NCI-H460 (cell line): ENCODE measurements around the gene CACNA2D3. TPM values are rescaled to one million over a fixed set of nuclear protein-coding genes. Genes with fewer than 3 reads are reported as not detected.
A peak's percentile ranks its signal among the peaks of the same experiment; 100 is the strongest.

ENCODE experiments used
- DNase-seq: peaks from one replicate; pipeline ENCODE4 v3.0.0-alpha.2; 2016; ENCODE audit warnings: low read depth; ENCODE audit errors: extremely low read depth
- total RNA-seq: library from RNA; depleted of rRNA; stranded (reverse); fragments of >200 nt; shearing (Covaris generic); gene quantifications from 2 replicates; pipeline ENCODE4 v1.2.3, GENCODE V29; 2014

CACNA2D3 gene
- total RNA-seq, 1 experiment from 2014 or later = 10.8 TPM

GRCh38 chr3:54550221-54550977 is 428.0 kb downstream of the CACNA2D3 start:
- no peak for DNase-seq

DNA sequence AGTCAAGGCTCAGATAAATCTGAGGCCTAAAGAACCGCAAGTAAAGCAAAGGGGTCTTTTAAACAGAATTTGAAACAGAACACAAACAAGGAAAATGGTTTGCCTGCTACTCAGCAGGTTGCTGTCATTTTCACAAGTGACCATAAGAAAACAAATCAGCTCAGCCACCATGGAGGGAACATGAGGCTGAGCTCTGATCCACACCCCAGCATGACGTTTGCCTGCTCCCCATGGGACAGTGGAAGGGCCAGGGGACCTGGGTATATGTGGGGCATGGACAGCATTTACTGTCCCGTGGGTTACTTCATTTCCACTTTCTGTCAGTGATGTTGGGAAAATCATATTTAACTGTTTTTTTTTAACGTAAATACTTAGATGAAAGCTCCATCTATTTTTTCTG is 434.3 kb downstream of the CACNA2D3 start:
- peak; percentile 60 for DNase-seq

DNA sequence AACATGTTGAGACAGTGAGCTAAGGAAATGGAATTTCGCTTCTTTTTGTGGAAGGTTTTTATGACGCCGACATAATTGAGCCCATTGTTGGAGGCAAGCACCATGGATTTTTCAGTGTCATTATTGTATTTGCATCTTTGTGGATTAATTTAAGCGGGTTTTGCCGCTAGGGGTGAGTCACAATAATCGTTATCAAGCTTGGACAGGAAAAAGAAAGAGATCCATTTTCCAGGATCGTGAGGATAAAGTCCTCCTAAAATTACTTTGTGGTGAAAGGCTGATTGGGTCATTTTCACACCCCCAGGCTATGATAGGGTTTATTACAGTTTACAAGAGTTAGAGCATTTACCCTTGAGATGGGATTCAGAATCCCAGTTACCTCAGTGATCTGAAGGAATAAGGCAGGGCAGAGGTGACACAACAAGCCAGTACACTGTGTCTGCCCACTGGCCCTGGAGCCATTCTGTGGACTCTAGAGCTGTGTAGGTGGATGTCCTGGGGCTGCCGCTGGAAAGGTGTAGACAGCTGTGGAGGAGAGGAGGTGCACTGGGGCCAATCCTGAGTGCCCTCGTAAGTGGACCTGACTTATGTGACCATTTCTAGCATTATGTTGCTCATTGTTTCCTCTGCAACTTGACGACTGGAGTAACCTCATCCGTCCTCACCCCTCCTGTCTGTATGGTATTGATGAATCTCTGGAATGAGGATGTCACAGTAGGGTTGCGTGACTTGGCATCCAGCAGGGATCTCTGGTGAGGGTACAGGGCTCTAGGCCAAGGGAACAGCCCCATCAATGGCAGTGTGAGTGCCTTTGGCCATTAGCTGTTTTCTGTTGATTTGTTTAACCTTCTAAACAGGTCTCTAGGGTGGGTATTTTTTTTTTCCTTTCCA is 435.4 kb downstream of the CACNA2D3 start:
- peak; percentile 76 for DNase-seq

- DNase-seq = no peak
These were observed 441.3 kb downstream of the CACNA2D3 start for GRCh38 chr3:54563501-54564200.

DNA sequence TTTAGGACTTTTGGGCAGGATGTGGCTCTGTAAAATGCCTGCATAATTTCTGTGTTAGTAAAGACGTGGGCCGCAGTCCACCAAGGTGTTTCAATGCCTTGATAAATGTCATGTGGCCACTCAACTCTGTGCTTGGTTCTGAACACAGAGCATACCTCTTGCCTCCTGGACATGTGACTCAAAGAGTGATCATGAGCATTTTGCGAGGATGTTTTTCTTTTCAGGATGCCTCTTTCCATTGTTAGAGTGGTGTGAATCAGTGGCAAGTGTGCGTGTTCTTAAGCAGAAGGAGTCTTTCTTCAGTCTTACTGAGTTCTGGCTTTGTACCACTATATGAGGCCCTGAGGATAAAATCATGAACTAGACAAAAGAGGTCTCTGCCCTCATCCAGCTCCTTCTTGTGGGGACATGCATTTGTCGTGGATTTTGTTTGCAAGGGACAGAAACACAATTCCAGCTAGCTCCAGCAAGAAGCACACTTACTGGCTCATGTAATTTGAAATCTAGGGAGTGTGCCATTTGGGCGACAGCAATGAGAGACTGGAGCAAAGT is 442.1 kb downstream of the CACNA2D3 start:
- no peak for DNase-seq

DNA sequence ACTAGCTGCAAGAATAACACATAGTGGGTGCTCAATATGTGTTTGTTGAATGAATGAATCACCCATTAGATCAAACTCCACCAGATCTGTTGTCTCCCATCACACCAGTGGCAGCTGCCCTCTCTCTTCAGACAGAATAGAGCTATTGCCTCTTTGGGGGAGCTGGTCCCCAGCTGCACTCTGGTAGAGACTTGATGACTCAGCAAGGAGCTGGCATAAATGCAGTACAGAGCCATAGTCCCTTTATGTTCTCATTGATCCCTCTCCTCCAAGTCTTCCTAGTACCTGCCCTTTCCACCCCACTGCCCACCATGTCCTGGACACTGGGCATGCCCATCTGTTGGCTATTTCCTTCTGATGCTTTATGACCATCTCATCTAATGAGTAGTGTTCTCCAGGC is 443.6 kb downstream of the CACNA2D3 start:
- no peak for DNase-seq

GRCh38 chr3:54567949-54568348 is 445.6 kb downstream of the CACNA2D3 start:
- DNase-seq = no peak

DNA sequence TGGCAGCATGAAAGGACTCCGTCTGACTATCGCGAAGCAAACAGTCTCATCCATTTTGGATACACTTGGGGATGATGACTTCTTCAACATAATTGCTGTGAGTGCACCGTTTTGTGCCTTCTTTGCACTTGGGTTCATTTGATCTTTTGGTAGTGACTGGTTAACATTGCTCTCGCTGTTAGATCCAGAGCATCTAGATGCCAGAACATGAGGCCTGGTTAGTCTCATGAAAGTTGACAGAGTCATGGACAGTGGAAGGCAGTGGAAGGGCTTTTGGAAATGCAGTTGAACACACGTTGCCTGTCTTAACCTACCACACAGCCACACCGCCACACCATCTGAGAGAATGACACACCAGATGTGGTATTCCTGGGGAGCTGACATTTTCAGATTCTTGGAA is 447.7 kb downstream of the CACNA2D3 start:
- DNase-seq = no peak

GRCh38 chr3:54572197-54572895 is 450.0 kb downstream of the CACNA2D3 start:
- no peak for DNase-seq

GRCh38 chr3:54573858-54574257 is 451.5 kb downstream of the CACNA2D3 start:
- no peak for DNase-seq

DNA sequence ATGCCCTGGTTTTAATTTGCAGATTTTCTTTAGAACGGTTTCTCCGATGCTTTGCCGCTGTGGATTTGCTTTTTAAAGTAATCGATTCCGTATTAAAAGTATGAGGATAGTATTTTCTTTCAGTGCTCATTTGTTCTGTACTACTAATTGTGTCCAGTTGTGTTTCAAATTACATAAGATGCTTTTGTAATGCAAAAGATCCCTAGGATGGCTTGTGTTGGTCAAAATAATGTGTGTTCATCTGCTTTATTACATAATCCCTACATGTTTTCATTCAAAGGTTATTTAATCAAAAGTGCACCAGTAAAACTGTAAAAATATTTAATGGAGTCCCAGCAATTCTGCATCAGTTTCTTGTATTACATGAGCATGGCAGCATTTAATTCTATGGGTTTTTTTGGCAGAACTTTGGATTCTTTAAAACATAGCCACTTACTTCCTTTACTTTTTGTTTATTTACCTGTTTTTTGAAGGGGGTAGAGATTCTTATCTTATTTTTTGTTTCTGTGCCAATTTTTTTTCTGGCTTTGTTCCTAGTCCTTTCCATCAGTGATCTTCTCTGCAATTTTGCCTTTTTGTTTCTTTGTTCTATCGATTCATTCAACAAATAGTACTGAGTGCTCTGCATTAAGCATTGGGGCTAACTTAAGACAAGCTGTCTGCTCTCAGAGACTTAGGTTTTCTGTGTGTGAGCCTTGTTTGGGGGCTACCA is 452.7 kb downstream of the CACNA2D3 start:
- DNase-seq = no peak

DNA sequence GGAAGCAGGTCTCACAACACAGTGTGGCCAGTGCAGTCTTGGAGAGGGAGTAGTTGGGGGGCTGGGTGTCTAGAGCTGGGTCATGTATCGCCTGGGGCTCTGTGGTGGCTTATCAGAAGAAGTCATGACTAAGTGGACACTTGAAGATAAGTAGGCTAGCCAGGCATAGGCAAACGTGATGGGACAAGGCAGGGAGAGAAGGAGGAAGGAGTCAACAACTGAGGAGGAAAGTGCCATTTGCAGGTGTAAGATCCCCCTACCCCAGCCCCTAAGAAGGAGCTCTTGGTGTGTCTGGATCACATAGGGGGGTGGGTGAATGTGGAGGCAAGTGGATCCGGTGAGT is 453.2 kb downstream of the CACNA2D3 start:
- DNase-seq = no peak

DNA sequence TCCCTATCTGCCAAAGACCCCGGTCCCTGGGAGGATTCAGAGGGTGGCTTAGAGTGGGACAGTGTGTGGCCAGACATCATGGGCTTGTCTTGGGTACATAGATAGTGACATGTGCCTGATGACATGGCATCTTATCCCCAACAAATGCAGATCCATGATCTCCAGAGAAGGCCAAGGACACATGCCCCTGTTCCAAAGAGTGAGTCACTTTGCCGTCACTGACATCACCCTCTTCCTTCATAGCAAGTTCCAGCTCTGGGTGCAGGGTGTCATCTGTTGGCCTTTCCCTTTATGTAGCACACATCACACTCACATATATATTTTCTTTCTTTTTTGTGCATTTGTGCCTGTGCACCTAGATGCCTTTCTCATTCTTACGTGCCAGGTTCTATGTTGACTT is 455.0 kb downstream of the CACNA2D3 start:
- no peak for DNase-seq

GRCh38 chr3:54578417-54578816 is 456.1 kb downstream of the CACNA2D3 start:
- no peak for DNase-seq

GRCh38 chr3:54580453-54580852 is 458.1 kb downstream of the CACNA2D3 start:
- no peak for DNase-seq

DNA sequence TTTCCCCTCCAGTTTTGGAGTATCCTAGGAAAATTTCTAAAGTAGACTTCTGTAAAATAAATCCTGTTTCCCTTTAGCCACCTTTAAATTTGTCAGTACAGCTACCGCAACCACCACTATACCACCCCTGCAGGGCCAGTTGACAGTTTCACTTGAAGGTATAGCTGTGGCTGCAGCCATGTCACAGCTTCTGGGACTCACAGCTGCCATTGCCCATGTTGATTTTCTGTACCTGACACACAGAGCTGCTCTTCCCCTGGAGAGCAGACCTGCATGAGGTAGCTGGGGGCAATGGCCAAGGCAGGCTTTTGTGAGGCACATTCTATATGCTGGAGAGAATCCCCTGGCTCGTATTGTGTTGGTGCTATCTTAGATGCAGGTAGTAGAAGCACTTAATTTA is 460.1 kb downstream of the CACNA2D3 start:
- DNase-seq = no peak

DNA sequence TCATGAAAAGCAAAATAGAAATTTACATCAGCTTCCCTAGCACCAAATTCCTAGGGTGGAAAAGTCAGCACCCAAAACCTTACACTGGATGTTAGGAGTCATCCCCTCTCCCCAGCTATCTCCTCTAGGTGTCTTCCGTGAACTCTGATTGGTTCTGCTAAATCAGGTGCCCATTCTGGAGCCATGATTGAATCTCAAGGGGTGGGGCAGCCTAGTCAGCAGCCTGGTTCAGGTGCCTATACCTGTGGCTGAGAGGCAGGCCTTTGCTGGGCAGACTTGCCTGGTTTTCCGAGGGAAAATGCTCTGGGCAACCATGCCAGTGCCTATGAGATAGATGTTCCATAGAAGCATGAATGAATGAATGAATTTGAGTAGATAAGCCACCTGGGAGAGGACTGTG is 468.8 kb downstream of the CACNA2D3 start:
- DNase-seq = no peak

DNA sequence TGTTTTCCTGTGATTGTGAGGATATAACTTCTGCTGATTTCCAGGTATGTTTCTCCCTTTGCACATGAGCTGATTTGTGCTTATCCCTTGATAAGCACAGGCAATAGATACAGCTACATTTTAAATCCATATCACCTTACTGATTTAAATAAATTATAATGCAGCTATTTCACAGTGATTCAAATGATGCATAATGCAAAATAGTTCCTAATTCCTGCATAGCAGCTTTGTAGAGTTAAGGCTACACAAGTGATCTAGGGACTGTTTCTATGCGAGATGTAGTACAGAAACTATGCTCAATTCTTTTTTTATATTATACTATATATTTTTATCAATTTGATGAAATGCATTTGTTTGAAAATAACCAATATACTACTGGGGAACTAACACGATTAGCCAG is 471.3 kb downstream of the CACNA2D3 start:
- DNase-seq = no peak

DNA sequence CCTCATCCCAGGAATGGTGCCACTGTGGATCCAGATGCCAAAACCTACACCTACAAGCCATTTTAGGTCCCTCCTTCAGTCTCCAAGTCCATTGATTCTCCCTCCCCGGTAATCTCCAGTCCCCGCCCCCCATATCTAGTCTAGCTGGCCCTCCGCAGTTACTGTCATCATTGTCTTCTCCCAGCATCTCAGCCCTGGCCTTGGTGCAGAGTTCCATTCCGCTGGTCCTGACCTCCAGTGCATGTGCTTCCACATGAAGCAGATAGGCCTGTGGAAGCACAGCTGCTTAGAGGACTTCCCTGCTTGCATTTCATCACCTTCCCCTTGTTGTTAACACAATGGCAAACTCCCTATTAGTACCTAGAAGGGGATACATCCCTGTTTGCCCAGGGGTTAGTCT is 473.7 kb downstream of the CACNA2D3 start:
- no peak for DNase-seq

DNA sequence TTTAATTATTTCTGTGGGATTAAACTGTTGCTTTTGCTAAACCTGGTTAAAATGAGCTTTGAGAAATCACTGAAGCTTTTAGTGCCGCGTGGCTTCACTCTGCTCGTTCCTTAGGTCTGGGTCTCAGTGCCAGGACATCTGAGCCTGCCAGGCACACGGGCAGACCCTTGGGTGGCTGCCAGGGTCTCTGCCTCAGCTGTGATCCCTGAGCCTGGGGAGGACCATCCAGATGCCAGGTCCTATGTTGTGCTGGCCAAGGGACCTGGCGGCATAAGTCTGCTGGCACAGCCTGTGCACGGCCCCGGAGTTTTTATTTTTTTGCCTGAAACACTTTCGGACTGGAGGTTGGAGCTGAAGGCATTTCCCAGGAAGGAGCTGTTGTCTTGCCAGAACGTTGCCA is 477.4 kb downstream of the CACNA2D3 start:
- DNase-seq = no peak
